ENCODE measurements around the gene RNF113B. TPM values are rescaled to one million over a fixed set of nuclear protein-coding genes. Genes with fewer than 3 reads are reported as not detected.

RNF113B gene
- total RNA-seq, 4 donors from 2014 or later, result not detected

DNA sequence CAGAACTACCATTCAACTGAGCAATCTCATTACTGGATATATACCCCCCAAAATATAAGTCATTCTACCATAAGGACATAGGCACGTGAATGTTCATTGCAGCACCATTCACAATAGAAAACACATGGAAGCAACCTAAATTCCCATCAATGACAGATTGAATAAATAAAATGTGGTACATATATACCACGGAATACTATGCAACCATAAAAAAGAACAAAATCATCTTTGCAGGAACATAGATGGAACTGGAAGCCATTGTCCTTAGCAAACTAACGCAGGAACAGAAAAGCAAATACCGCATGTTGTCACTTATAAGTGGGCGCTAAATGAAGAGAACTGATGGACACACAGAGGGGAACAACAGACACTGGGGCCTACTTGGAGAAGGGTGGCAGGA lies 14.1 kb downstream of the RNF113B start:
- WGBS, result 93% methylated on average over 5 of the region's 5 CpGs
- no peaks in the 10 kb centered on the region for H3K4me1 ChIP-seq
- no peaks in the 10 kb centered on the region for H3K9me3 ChIP-seq
- H3K27me3 ChIP-seq, result no peaks in the 10 kb centered on the region
- no peak for DNase-seq (ENCODE audit: low spot score in 2 of 2)
- H3K36me3 ChIP-seq, result no peaks in the 10 kb centered on the region
- TF ChIP-seq POLR2A (IDR thresholded peaks at IDR 0.05) (no peak), POLR2AphosphoS5 (IDR thresholded peaks at IDR 0.05) (no peak), EP300 (IDR thresholded peaks at IDR 0.05) (no peak)
- TF ChIP-seq, protein P1, sequence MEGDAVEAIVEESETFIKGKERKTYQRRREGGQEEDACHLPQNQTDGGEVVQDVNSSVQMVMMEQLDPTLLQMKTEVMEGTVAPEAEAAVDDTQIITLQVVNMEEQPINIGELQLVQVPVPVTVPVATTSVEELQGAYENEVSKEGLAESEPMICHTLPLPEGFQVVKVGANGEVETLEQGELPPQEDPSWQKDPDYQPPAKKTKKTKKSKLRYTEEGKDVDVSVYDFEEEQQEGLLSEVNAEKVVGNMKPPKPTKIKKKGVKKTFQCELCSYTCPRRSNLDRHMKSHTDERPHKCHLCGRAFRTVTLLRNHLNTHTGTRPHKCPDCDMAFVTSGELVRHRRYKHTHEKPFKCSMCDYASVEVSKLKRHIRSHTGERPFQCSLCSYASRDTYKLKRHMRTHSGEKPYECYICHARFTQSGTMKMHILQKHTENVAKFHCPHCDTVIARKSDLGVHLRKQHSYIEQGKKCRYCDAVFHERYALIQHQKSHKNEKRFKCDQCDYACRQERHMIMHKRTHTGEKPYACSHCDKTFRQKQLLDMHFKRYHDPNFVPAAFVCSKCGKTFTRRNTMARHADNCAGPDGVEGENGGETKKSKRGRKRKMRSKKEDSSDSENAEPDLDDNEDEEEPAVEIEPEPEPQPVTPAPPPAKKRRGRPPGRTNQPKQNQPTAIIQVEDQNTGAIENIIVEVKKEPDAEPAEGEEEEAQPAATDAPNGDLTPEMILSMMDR (IDR thresholded peaks at IDR 0.05), result no peak
- no peak overlapping the region for H3K27ac ChIP-seq
- H3K4me3 ChIP-seq, result no peak overlapping the region

DNA sequence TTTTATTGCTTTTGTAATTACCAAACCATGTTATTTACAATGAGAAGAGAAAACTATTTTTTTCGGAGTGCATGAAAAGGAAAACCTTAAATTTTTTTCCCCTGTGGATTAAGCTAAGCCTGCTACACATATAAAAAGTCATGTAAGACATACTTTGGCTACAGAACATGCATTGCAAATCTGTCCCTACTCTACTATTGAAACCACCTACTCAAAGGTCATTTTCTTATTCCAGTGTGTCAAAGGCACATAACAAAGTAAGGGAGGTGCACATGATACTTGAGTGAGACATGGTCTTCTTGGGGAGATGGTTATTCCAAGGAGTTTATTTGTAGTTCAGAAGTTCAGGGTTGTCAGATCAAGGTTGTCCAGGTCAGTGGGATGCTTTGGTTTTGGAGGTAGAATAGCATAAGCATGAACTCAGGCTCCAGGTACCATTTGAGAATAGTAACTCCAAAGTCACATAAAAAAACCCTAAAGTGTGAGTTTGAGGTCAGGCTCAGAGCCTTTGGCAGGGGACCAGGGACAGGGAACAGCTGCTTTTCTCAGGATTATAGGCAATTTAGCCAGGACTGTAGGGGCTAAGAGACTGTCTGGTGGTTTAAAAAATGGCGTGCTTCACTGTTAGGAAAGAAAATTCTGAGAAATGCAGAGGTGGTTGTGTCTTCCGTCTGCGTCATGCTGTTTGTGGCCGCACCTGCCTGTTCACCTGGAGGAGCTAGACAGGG lies 18.7 kb downstream of the RNF113B start:
- no peak overlapping the region for H3K4me3 ChIP-seq
- H3K27me3 ChIP-seq, result no peaks in the 10 kb centered on the region
- DNase-seq (ENCODE audit: low spot score in 2 of 2), result no peak
- H3K36me3 ChIP-seq, result no peaks in the 10 kb centered on the region
- WGBS, result 89% methylated on average over 5 of the region's 5 CpGs
- no peaks in the 10 kb centered on the region for H3K9me3 ChIP-seq
- no peak for TF ChIP-seq POLR2A (IDR thresholded peaks at IDR 0.05)
- TF ChIP-seq EP300 (IDR thresholded peaks at IDR 0.05), result no peak
- TF ChIP-seq, protein P1 (IDR thresholded peaks at IDR 0.05), result no peak
- no peak for TF ChIP-seq POLR2AphosphoS5 (IDR thresholded peaks at IDR 0.05)
- no peaks in the 10 kb centered on the region for H3K4me1 ChIP-seq
- no peak overlapping the region for H3K27ac ChIP-seq

DNA sequence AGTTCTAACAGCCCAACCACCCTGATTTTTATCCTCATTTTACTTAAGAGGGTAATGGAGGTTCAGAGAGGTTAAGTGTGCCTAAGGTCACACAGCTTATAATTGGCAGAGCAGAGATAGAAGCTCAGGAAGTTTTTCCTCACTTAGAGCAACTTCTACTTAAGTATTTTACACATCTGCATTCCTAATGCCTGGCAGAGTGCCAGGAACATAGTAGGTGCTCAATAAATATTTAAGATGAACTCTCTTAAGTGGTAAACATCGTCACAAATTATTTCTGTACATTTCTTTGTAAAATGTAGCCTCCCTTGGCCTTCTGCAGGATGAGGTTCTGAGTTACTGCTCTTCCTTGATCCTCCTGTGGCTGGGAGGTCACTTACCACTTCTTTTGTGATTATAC lies 19.5 kb downstream of the RNF113B start:
- Histone ChIP-seq H3K9me3 (no peaks in the 10 kb centered on the region), H3K4me3 (no peak overlapping the region), H3K27me3 (no peaks in the 10 kb centered on the region), H3K4me1 (no peaks in the 10 kb centered on the region), H3K27ac (no peak overlapping the region), H3K36me3 (no peaks in the 10 kb centered on the region)
- WGBS, result 82% methylated on average over 1 of the region's 1 CpG
- DNase-seq (ENCODE audit: low spot score in 2 of 2), result no peak
- TF ChIP-seq, protein P1 (IDR thresholded peaks at IDR 0.05), result no peak

DNA sequence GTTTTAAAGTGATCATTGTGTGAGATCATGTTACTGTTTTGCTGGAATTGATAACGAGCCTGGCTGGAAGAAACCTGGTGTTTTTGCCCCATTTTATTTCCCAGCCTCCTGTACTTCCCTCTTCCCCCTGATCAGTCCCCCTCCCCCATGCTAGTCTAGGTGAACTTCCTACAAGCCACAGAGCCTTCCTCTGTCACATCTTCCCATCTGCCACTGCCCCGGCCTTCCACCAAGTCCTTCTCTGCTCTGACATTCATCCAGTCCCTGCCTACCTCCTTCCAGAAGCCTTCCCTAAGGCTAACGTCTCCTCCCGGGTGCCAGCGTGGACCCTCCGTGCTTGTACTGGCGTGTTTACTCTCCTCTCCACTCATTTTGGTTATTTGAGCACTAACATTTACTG lies 19.9 kb downstream of the RNF113B start:
- no peak for DNase-seq (ENCODE audit: low spot score in 2 of 2)
- no peak overlapping the region for H3K27ac ChIP-seq
- H3K4me1 ChIP-seq, result no peaks in the 10 kb centered on the region
- H3K27me3 ChIP-seq, result no peaks in the 10 kb centered on the region
- H3K4me3 ChIP-seq, result no peak overlapping the region
- TF ChIP-seq POLR2AphosphoS5 (IDR thresholded peaks at IDR 0.05), result no peak
- TF ChIP-seq, protein P1 (IDR thresholded peaks at IDR 0.05), result no peak
- TF ChIP-seq EP300 (IDR thresholded peaks at IDR 0.05), result no peak
- no peak for TF ChIP-seq POLR2A (IDR thresholded peaks at IDR 0.05)
- no peaks in the 10 kb centered on the region for H3K9me3 ChIP-seq
- WGBS, result 82% methylated on average over 7 of the region's 7 CpGs
- H3K36me3 ChIP-seq, result no peaks in the 10 kb centered on the region

DNA sequence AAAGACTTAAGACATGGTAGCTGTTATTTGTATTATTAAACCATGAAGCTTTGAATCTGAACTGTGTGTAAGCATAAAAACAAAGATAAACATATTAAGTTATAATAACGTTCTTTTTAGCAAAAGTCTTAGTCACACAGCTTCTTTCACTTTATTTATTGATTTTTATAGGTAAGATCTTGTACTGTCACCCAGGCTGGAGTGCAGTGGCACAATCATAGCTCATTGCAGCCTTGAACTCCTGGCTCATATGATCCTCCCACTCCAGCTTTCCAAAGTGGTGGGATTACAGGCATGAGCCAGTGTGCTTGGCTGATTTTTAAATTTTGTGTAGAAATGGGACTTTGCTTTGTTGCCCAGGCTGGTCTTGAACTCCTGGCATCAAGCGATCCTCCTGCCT lies 20.8 kb downstream of the RNF113B start:
- WGBS, result 81% methylated on average over 2 of the region's 2 CpGs

More for the DNA sequence above, 20.8 kb downstream of the RNF113B start:
- no peaks in the 10 kb centered on the region for H3K36me3 ChIP-seq
- no peaks in the 10 kb centered on the region for H3K27me3 ChIP-seq
- H3K4me3 ChIP-seq, result no peak overlapping the region
- no peaks in the 10 kb centered on the region for H3K4me1 ChIP-seq
- no peaks in the 10 kb centered on the region for H3K9me3 ChIP-seq
- TF ChIP-seq POLR2A (IDR thresholded peaks at IDR 0.05) (no peak), POLR2AphosphoS5 (IDR thresholded peaks at IDR 0.05) (no peak), EP300 (IDR thresholded peaks at IDR 0.05) (no peak)
- TF ChIP-seq, protein P1 (IDR thresholded peaks at IDR 0.05), result no peak
- no peak overlapping the region for H3K27ac ChIP-seq
- DNase-seq (ENCODE audit: low spot score in 2 of 2), result no peak

Data from suprapubic skin (tissue), 4 donors.